CD4-positive, alpha-beta memory T cell (primary cell): ENCODE results near the gene PCGF1. TPM values are rescaled to one million over a fixed set of nuclear protein-coding genes. Genes with fewer than 3 reads are reported as not detected.

Experiments used
- CTCF ChIA-PET: fragments of 350-600 bp; sonication (Branson Sonifier 250); formaldehyde crosslinking; loops from one replicate; lab custom pipeline; 2021; ENCODE audit warnings: inconsistent platforms; ENCODE audit not compliant: partially characterized antibody; lab: Charles Lee
- POLR2A ChIA-PET: fragments of 350-600 bp; sonication (Branson Sonifier 250); formaldehyde crosslinking; loops from one replicate; lab custom pipeline; 2021; ENCODE audit not compliant: partially characterized antibody; lab: Charles Lee
- DNase-seq, 5 donors: peaks; one replicate each; pipeline versions ENCODE4 v3.0.0 to v3.0.0-alpha.2; 2020 to 2022; ENCODE audit warnings: mixed read lengths in 1 of 5
- H3K27ac ChIP-seq: one replicate; pipeline ENCODE4 v1.7.0; 2013; ENCODE audit warnings: low read depth, low read length
- H3K27me3 ChIP-seq: 2 replicates; pipeline ENCODE4 v1.7.0; 2013; ENCODE audit warnings: mild to moderate bottlenecking, low read length, moderate library complexity; ENCODE audit not compliant: insufficient read depth
- H3K36me3 ChIP-seq: 2 replicates; pipeline ENCODE4 v1.7.0; 2013; ENCODE audit warnings: mild to moderate bottlenecking, low read length, moderate library complexity; ENCODE audit not compliant: insufficient read depth
- H3K4me1 ChIP-seq: 2 replicates; pipeline ENCODE4 v1.7.0; 2013; ENCODE audit warnings: mild to moderate bottlenecking, low read length, moderate library complexity; ENCODE audit not compliant: insufficient read depth
- H3K4me3 ChIP-seq, 2 donors: one replicate each; pipeline ENCODE4 v1.7.0; 2013; ENCODE audit warnings: low read length in 2 of 2, mild to moderate bottlenecking in 1 of 2
- H3K9me3 ChIP-seq, 2 donors: one replicate each; pipeline ENCODE4 v1.7.0; 2013; ENCODE audit warnings: low read length in 2 of 2, control low read depth in 1 of 2; ENCODE audit not compliant: control insufficient read depth in 1 of 2
- H3K27ac Mint-ChIP-seq, 7 donors: one replicate each; pipeline ENCODE4 v1.8.0; 2020 to 2021; ENCODE audit warnings: mixed read lengths in 7 of 7, mild to moderate bottlenecking in 6 of 7, inconsistent platforms in 3 of 7, moderate library complexity in 3 of 7
- H3K27me3 Mint-ChIP-seq, 2 donors: one replicate each; pipeline ENCODE4 v1.8.0; 2020 to 2021; ENCODE audit warnings: mixed read lengths in 2 of 2
- H3K36me3 Mint-ChIP-seq, 2 donors: one replicate each; pipeline ENCODE4 v1.8.0; 2020 to 2021; ENCODE audit warnings: mixed read lengths in 2 of 2, inconsistent platforms in 1 of 2, mild to moderate bottlenecking in 1 of 2
- H3K4me1 Mint-ChIP-seq, 4 donors: one replicate each; pipeline ENCODE4 v1.8.0; 2020 to 2021; ENCODE audit warnings: mixed read lengths in 4 of 4, mild to moderate bottlenecking in 1 of 4
- H3K4me3 Mint-ChIP-seq, 8 donors: one replicate each; pipeline ENCODE4 v1.8.0; 2020 to 2021; ENCODE audit warnings: mixed read lengths in 8 of 8, mild to moderate bottlenecking in 7 of 8, moderate library complexity in 6 of 8, inconsistent platforms in 3 of 8
- H3K9me3 Mint-ChIP-seq, 8 donors: one replicate each; pipeline ENCODE4 v1.8.0; 2020 to 2021; ENCODE audit warnings: mixed read lengths in 8 of 8, mild to moderate bottlenecking in 5 of 8, inconsistent platforms in 3 of 8, moderate library complexity in 1 of 8
- intact Hi-C: fragments of 100-400 bp; cut with micrococcal nuclease; formaldehyde crosslinking; loops from one replicate; pipeline ENCODE4 v1.15.1; 2023
- polyA plus RNA-seq, 2 donors: library from polyadenylated mRNA; unstranded; fragments of 300-500 nt; fragmentation: Illumina TruSeq; gene quantifications; one replicate each; pipeline ENCODE4 v1.2.3, GENCODE V29; 2021
- total RNA-seq, 2 experiments: library from RNA; stranded (reverse); gene quantifications; one replicate each; pipeline ENCODE4 v1.2.3, GENCODE V29; 2021

The PCGF1 gene
- total and polyA plus RNA-seq, 4 experiments from 2014 or later, result 10.4 to 42.2 (median 23.9) TPM

GRCh38 chr2:74458938-74459363 lies 48.5 kb downstream of the PCGF1 start:
- peaks cover 0 to 2% (median 0%) of the 10 kb centered on the region in 8 donors for H3K9me3 Mint-ChIP-seq
- Histone ChIP-seq H3K27ac (peak overlapping the region; percentile 100), H3K4me3 (peak overlapping the region; percentile 70 to 93), H3K36me3 (peaks cover 19% of the 10 kb centered on the region), H3K27me3 (no peaks in the 10 kb centered on the region), H3K4me1 (peaks cover 47% of the 10 kb centered on the region), H3K9me3 (no peaks in the 10 kb centered on the region)
- DNase-seq, result peak in 1 of 5 donors; percentile 54
- H3K4me1 Mint-ChIP-seq, result peaks cover 41 to 71% (median 57%) of the 10 kb centered on the region in 4 donors
- H3K36me3 Mint-ChIP-seq, result peaks cover 9 to 27% of the 10 kb centered on the region in 2 donors
- H3K27me3 Mint-ChIP-seq, result no peaks in the 10 kb centered on the region
- CTCF ChIA-PET, result interaction anchor here (1.0 to 3.4 kb wide), 9 partner anchors 9 to 128 kb away, joined by 3 to 14 read pairs (median 8); partner anchors contain the start of genes CCDC142, MRPL53, PCGF1 and TTC31
- H3K4me3 Mint-ChIP-seq, result peak overlapping the region; percentile 93 to 99 (median 98)
- peak overlapping the region; percentile 92 to 100 (median 99) for H3K27ac Mint-ChIP-seq
- intact Hi-C loops, result loop anchor here (1.0 to 10.0 kb wide), 4 partner anchors 13 to 534 kb away; partner anchors contain the start of genes AUP1, DGUOK, HTRA2 and MRPL53
- POLR2A ChIA-PET, result interaction anchor here (0.7 to 9.5 kb wide), 23 partner anchors 9 to 1225 kb away, joined by 3 to 516 read pairs (median 5); partner anchors contain the start of genes AUP1, C2orf81, CCDC142 and CCT7

GRCh38 chr2:74458132-74458937 lies 49.2 kb downstream of the PCGF1 start, which contains the start of gene WBP1:
Gene WBP1 (plus strand): TSS chr2:74458438. CDS start chr2:74458603, 165 bp downstream.
- Mint-ChIP-seq H3K9me3 (peaks cover 0 to 2% (median 0%) of the 10 kb centered on the region in 8 donors), H3K36me3 (peaks cover 9 to 27% of the 10 kb centered on the region in 2 donors), H3K27me3 (no peaks in the 10 kb centered on the region), H3K4me1 (peaks cover 40 to 68% (median 55%) of the 10 kb centered on the region in 4 donors), H3K27ac (peak within 1 kb of the TSS; percentile 92 to 100 (median 99)), H3K4me3 (peak within 1 kb of the TSS; percentile 95 to 99 (median 98))
- Histone ChIP-seq H3K4me3 (peak within 1 kb of the TSS; percentile 70 to 93), H3K9me3 (no peaks in the 10 kb centered on the region), H3K4me1 (peaks cover 45% of the 10 kb centered on the region), H3K36me3 (peaks cover 19% of the 10 kb centered on the region), H3K27me3 (no peaks in the 10 kb centered on the region), H3K27ac (peak within 1 kb of the TSS; percentile 100)
- intact Hi-C loops, result loop anchor here (1.0 to 10.0 kb wide), 4 partner anchors 14 to 534 kb away; partner anchors contain the start of genes AUP1, DGUOK, HTRA2 and MRPL53
- ChIA-PET POLR2A (interaction anchor here (0.7 to 9.5 kb wide), 31 partner anchors 10 to 1224 kb away, joined by 3 to 516 read pairs (median 4); partner anchors contain the start of genes AUP1, C2orf81, CCDC142 and CCT7), CTCF (interaction anchor here (1.0 to 3.4 kb wide), 9 partner anchors 9 to 129 kb away, joined by 3 to 14 read pairs (median 8); partner anchors contain the start of genes CCDC142, MRPL53, PCGF1 and TTC31)
- DNase-seq, result peak; percentile 99 to 100 (median 100)

DNA sequence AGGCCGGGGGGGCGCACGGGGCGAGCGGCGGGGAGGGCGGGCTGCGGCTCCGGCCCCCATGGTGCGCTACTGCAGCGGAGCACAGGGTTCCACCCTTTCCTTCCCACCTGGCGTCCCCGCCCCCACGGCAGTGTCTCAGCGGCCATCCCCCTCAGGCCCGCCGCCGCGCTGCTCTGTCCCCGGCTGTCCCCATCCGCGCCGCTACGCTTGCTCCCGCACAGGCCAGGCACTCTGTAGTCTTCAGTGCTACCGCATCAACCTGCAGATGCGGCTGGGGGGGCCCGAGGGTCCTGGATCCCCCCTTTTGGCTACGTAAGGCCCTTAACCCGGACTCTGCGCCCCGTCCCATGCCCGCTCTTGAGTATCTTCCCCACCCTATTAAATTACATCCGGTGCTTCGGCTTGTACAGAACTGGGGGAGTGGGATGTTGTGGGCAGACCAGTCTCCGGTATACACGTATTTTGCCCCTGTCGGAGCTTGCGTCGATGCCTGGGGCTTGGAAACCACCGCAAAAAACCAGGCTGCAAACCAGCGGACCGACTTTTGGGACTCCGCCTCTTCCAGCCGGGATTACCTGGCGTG lies 49.9 kb downstream of the PCGF1 start:
- H3K27ac Mint-ChIP-seq, result peak overlapping the region; percentile 92 to 100 (median 99)
- peak overlapping the region; percentile 70 to 93 for H3K4me3 ChIP-seq
- peak in 3 of 5 donors; percentile 81 to 90 (median 81) for DNase-seq
- no peaks in the 10 kb centered on the region for H3K27me3 Mint-ChIP-seq
- H3K4me1 Mint-ChIP-seq, result peaks cover 44 to 70% (median 58%) of the 10 kb centered on the region in 4 donors
- peaks cover 48% of the 10 kb centered on the region for H3K4me1 ChIP-seq
- H3K9me3 ChIP-seq, result no peaks in the 10 kb centered on the region
- intact Hi-C loops, result loop anchor here (1.0 to 10.0 kb wide), 6 partner anchors 8 to 533 kb away; partner anchors contain the start of genes AUP1, C2orf81, DGUOK and HTRA2
- peak overlapping the region; percentile 93 to 99 (median 98) for H3K4me3 Mint-ChIP-seq
- H3K27ac ChIP-seq, result peak overlapping the region; percentile 100
- POLR2A ChIA-PET, result interaction anchor here (0.7 to 9.5 kb wide), 27 partner anchors 7 to 1224 kb away, joined by 3 to 516 read pairs (median 6); partner anchors contain the start of genes AUP1, C2orf81, CCDC142 and CCT7
- peaks cover 13% of the 10 kb centered on the region for H3K36me3 ChIP-seq
- H3K36me3 Mint-ChIP-seq, result peaks cover 3 to 21% of the 10 kb centered on the region in 2 donors
- no peaks in the 10 kb centered on the region for H3K27me3 ChIP-seq
- peaks cover 0 to 2% (median 0%) of the 10 kb centered on the region in 8 donors for H3K9me3 Mint-ChIP-seq
- CTCF ChIA-PET, result interaction anchor here (1.2 to 4.6 kb wide), 8 partner anchors 10 to 130 kb away, joined by 3 to 66 read pairs (median 9); partner anchors contain the start of genes CCDC142, MRPL53, PCGF1 and TTC31

GRCh38 chr2:74457129-74457548 lies 50.4 kb downstream of the PCGF1 start:
- DNase-seq, result no peak
- peaks cover 53% of the 10 kb centered on the region for H3K4me1 ChIP-seq

More at GRCh38 chr2:74457129-74457548, 50.4 kb downstream of the PCGF1 start:
- ChIA-PET CTCF (interaction anchor here (0.6 to 4.6 kb wide), 8 partner anchors 10 to 132 kb away, joined by 3 to 66 read pairs (median 8); partner anchors contain the start of genes CCDC142 and TTC31), POLR2A (interaction anchor here (0.7 to 9.5 kb wide), 16 partner anchors 8 to 720 kb away, joined by 3 to 516 read pairs (median 8); partner anchors contain the start of genes AUP1, C2orf81, CCDC142 and HTRA2)
- peak overlapping the region; percentile 63 to 93 for H3K4me3 ChIP-seq
- H3K36me3 Mint-ChIP-seq, result peaks cover 3 to 19% of the 10 kb centered on the region in 2 donors
- H3K9me3 Mint-ChIP-seq, result peaks cover 0 to 2% (median 0%) of the 10 kb centered on the region in 8 donors
- peak overlapping the region; percentile 95 to 99 (median 98) for H3K4me3 Mint-ChIP-seq
- H3K27me3 ChIP-seq, result no peaks in the 10 kb centered on the region
- peaks cover 8% of the 10 kb centered on the region for H3K36me3 ChIP-seq
- no peaks in the 10 kb centered on the region for H3K9me3 ChIP-seq
- intact Hi-C loops, result loop anchor here (1.0 to 10.0 kb wide), 3 partner anchors 8 to 532 kb away; partner anchors contain the start of genes C2orf81, DGUOK, MOGS and WDR54
- H3K27me3 Mint-ChIP-seq, result no peaks in the 10 kb centered on the region
- peak overlapping the region; percentile 100 for H3K27ac ChIP-seq
- peaks cover 48 to 75% (median 62%) of the 10 kb centered on the region in 4 donors for H3K4me1 Mint-ChIP-seq
- peak overlapping the region; percentile 92 to 100 (median 99) for H3K27ac Mint-ChIP-seq

Other genes with a start within 250 kb of the PCGF1 start
- gene SLC4A5, start 164.3 kb downstream of the PCGF1 start, total RNA-seq, result 10 to 100 TPM; 10.9 to 11.5 TPM
- 1 to 10 TPM in 1 of 2 donors, under 1 TPM in 1; 0.25 to 3.4 TPM for gene SLC4A5, start 164.3 kb downstream of the PCGF1 start, polyA plus RNA-seq
- 100 to 1,000 TPM; 105 to 115 TPM for gene DCTN1, start 127.4 kb downstream of the PCGF1 start, total RNA-seq
- gene DCTN1, start 127.4 kb downstream of the PCGF1 start, polyA plus RNA-seq, result 10 to 100 TPM; 24.4 to 78.0 TPM
- 1 to 10 TPM; 5.3 to 7.5 TPM for gene C2orf81, start 86.1 kb downstream of the PCGF1 start, total RNA-seq
- 1 to 10 TPM; 1.5 to 1.6 TPM for gene C2orf81, start 86.1 kb downstream of the PCGF1 start, polyA plus RNA-seq
- 10 to 100 TPM; 36.3 to 41.0 TPM for gene WDR54, start 86.0 kb downstream of the PCGF1 start, total RNA-seq
- gene WDR54, start 86.0 kb downstream of the PCGF1 start, polyA plus RNA-seq, result 100 to 1,000 TPM in 1 of 2 donors, 10 to 100 TPM in 1; 56.1 to 107 TPM
- gene RTKN, start 65.8 kb downstream of the PCGF1 start, total RNA-seq, result not detected
- gene RTKN, start 65.8 kb downstream of the PCGF1 start, polyA plus RNA-seq, result under 1 TPM in 1 of 2 donors, not detected in 1; 0.14 TPM
- gene INO80B, start 52.6 kb downstream of the PCGF1 start, total RNA-seq, result 10 to 100 TPM; 76.4 to 82.8 TPM
- gene INO80B, start 52.6 kb downstream of the PCGF1 start, polyA plus RNA-seq, result 1 to 10 TPM; 4.6 to 7.7 TPM
- gene WBP1, start 49.3 kb downstream of the PCGF1 start, total RNA-seq, result 100 to 1,000 TPM; 108 to 109 TPM
- 10 to 100 TPM; 38.1 to 41.2 TPM for gene WBP1, start 49.3 kb downstream of the PCGF1 start, polyA plus RNA-seq
- 10 to 100 TPM; 92.3 to 94.1 TPM for gene MOGS, start 42.3 kb downstream of the PCGF1 start, total RNA-seq
- gene MOGS, start 42.3 kb downstream of the PCGF1 start, polyA plus RNA-seq, result 10 to 100 TPM; 34.0 to 38.5 TPM
- gene MRPL53, start 35.0 kb downstream of the PCGF1 start, total RNA-seq, result 10 to 100 TPM; 72.8 to 82.3 TPM
- 100 to 1,000 TPM in 1 of 2 donors, 10 to 100 TPM in 1; 96.5 to 120 TPM for gene MRPL53, start 35.0 kb downstream of the PCGF1 start, polyA plus RNA-seq
- gene CCDC142, start 24.7 kb downstream of the PCGF1 start, total RNA-seq, result 10 to 100 TPM; 63.9 to 67.6 TPM
- gene CCDC142, start 24.7 kb downstream of the PCGF1 start, polyA plus RNA-seq, result 10 to 100 TPM in 1 of 2 donors, 1 to 10 TPM in 1; 3.6 to 10.2 TPM
- 10 to 100 TPM; 43.7 to 46.9 TPM for gene TTC31, start 24.6 kb downstream of the PCGF1 start, total RNA-seq
- 10 to 100 TPM; 17.0 to 19.2 TPM for gene TTC31, start 24.6 kb downstream of the PCGF1 start, polyA plus RNA-seq
- under 1 TPM in 1 of 2 experiments, not detected in 1; 0.30 TPM for gene LBX2, start 8.1 kb downstream of the PCGF1 start, total RNA-seq
- gene LBX2, start 8.1 kb downstream of the PCGF1 start, polyA plus RNA-seq, result under 1 TPM in 1 of 2 donors, not detected in 1; 0.23 TPM
- under 1 TPM; 0.52 to 0.53 TPM for gene TLX2, start 6.8 kb upstream of the PCGF1 start, total RNA-seq
- under 1 TPM; 0.14 to 0.33 TPM for gene TLX2, start 6.8 kb upstream of the PCGF1 start, polyA plus RNA-seq
- under 1 TPM; 0.35 to 0.44 TPM for gene DQX1, start 18.5 kb upstream of the PCGF1 start, total RNA-seq
- gene DQX1, start 18.5 kb upstream of the PCGF1 start, polyA plus RNA-seq, result not detected
- gene AUP1, start 22.0 kb upstream of the PCGF1 start, total RNA-seq, result 100 to 1,000 TPM; 153 to 158 TPM
- gene AUP1, start 22.0 kb upstream of the PCGF1 start, polyA plus RNA-seq, result 100 to 1,000 TPM in 1 of 2 donors, 10 to 100 TPM in 1; 91.3 to 123 TPM
- 10 to 100 TPM; 39.8 to 41.1 TPM for gene HTRA2, start 22.2 kb upstream of the PCGF1 start, total RNA-seq
- gene HTRA2, start 22.2 kb upstream of the PCGF1 start, polyA plus RNA-seq, result 10 to 100 TPM; 22.0 to 25.7 TPM
- gene LOXL3, start 46.2 kb upstream of the PCGF1 start, total RNA-seq, result under 1 TPM; 0.25 to 0.32 TPM
- gene LOXL3, start 46.2 kb upstream of the PCGF1 start, polyA plus RNA-seq, result not detected
- 10 to 100 TPM; 34.8 to 35.7 TPM for gene DOK1, start 47.0 kb upstream of the PCGF1 start, total RNA-seq
- 10 to 100 TPM; 14.2 to 26.8 TPM for gene DOK1, start 47.0 kb upstream of the PCGF1 start, polyA plus RNA-seq
- gene M1AP, start 140.6 kb upstream of the PCGF1 start, total RNA-seq, result not detected
- under 1 TPM in 1 of 2 donors, not detected in 1; 0.47 TPM for gene M1AP, start 140.6 kb upstream of the PCGF1 start, polyA plus RNA-seq
- gene SEMA4F, start 146.6 kb upstream of the PCGF1 start, total RNA-seq, result 10 to 100 TPM; 19.5 to 21.6 TPM
- gene SEMA4F, start 146.6 kb upstream of the PCGF1 start, polyA plus RNA-seq, result 1 to 10 TPM; 6.8 to 8.1 TPM